Activated CD4-positive, alpha-beta T cell treated with anti-CD3 and anti-CD28 coated beads, Interleukin-2, amount 50 U/mL, for 48 hours (primary cell): Measurements from ENCODE around the gene GDF9.

ENCODE experiments used
- DNase-seq, 2 experiments: peaks; one replicate each; pipeline ENCODE4 v3.0.0-alpha.2; 2020

The GDF9 gene

GRCh38 chr5:132866342-132867045 lies at the start of gene GDF9, which contains the start of gene UQCRQ:
TSS of gene GDF9 (minus strand) at chr5:132866469. CDS start at chr5:132864533, 1,936 bp downstream.
TSS of gene UQCRQ (plus strand) at chr5:132866642. CDS start at chr5:132866882, 240 bp downstream.
- peak; percentile 92 to 94 for DNase-seq

- DNase-seq = no peak
Observed at GRCh38 chr5:132915681-132916080, 49.4 kb upstream of the GDF9 start.

GRCh38 chr5:132909702-132910101 lies 43.4 kb upstream of the GDF9 start:
- no peak for DNase-seq

GRCh38 chr5:132907161-132907560 lies 40.9 kb upstream of the GDF9 start:
- no peak for DNase-seq

- DNase-seq = no peak
Observed at GRCh38 chr5:132905938-132906337, 39.7 kb upstream of the GDF9 start.

- no peak for DNase-seq
Observed at GRCh38 chr5:132901730-132902129, 35.5 kb upstream of the GDF9 start.

GRCh38 chr5:132901036-132901435 lies 34.8 kb upstream of the GDF9 start:
- no peak for DNase-seq

- DNase-seq = no peak
Observed at GRCh38 chr5:132898094-132898493, 31.8 kb upstream of the GDF9 start.

- no peak for DNase-seq
Observed at GRCh38 chr5:132896685-132897084, 30.4 kb upstream of the GDF9 start.

GRCh38 chr5:132895719-132896305 lies 29.5 kb upstream of the GDF9 start:
- DNase-seq = no peak

- DNase-seq = no peak
Observed at GRCh38 chr5:132890817-132891216, 24.5 kb upstream of the GDF9 start.

- no peak for DNase-seq
Observed at GRCh38 chr5:132889501-132889900, 23.2 kb upstream of the GDF9 start.

GRCh38 chr5:132887283-132887682 lies 21.0 kb upstream of the GDF9 start:
- no peak for DNase-seq

GRCh38 chr5:132886064-132886823 lies 20.0 kb upstream of the GDF9 start:
- no peak for DNase-seq

GRCh38 chr5:132884548-132884947 lies 18.3 kb upstream of the GDF9 start:
- DNase-seq = no peak

GRCh38 chr5:132883261-132883834 lies 17.1 kb upstream of the GDF9 start:
- DNase-seq = peak in 1 of 2 experiments; percentile 28

GRCh38 chr5:132877938-132878337 lies 11.7 kb upstream of the GDF9 start:
- DNase-seq = no peak

- DNase-seq = no peak
Observed at GRCh38 chr5:132877466-132877865, 11.2 kb upstream of the GDF9 start.

GRCh38 chr5:132876020-132876759 lies 9.9 kb upstream of the GDF9 start:
- DNase-seq = no peak

- DNase-seq = no peak
Observed at GRCh38 chr5:132873930-132874271, 7.6 kb upstream of the GDF9 start.

GRCh38 chr5:132873119-132873929 lies 7.1 kb upstream of the GDF9 start, which contains the start of gene LEAP2:
TSS of gene LEAP2 (plus strand) at chr5:132873668. CDS start at chr5:132873695, 27 bp downstream.
- DNase-seq = no peak

- no peak for DNase-seq
Observed at GRCh38 chr5:132872788-132873118, 6.5 kb upstream of the GDF9 start.
